CD14-positive monocyte (primary cell): ENCODE data around the gene ANO2. TPM values are rescaled to one million over a fixed set of nuclear protein-coding genes. Genes with fewer than 3 reads are reported as not detected.

Experiments
- DNase-seq, 3 donors: peaks; one replicate each; pipeline ENCODE4 v3.0.0-alpha.2; 2011 to 2022
- H2AFZ ChIP-seq: 2 replicates; pipeline ENCODE4 v1.6.0; 2012; ENCODE audit warnings: mild to moderate bottlenecking, low read depth, low read length, inconsistent platforms; ENCODE audit not compliant: insufficient read depth, poor library complexity, severe bottlenecking
- H3K27ac ChIP-seq, 2 donors: 1 replicate in 1 of 2; 2 replicates in 1 of 2; pipeline ENCODE4 v1.5.1; 2012 to 2013; ENCODE audit warnings: low read length in 2 of 2, control low read depth in 1 of 2, inconsistent platforms in 1 of 2, low read depth in 1 of 2, mild to moderate bottlenecking in 1 of 2
- H3K27me3 ChIP-seq, 2 donors: one replicate each; pipeline versions ENCODE4 v1.6.0 to v1.6.1; 2011 to 2013; ENCODE audit warnings: low read length in 2 of 2; ENCODE audit not compliant: control insufficient read depth in 2 of 2, insufficient read depth in 2 of 2
- H3K36me3 ChIP-seq, 2 donors: replicated peaks in 1 of 2; 1 replicate in 1 of 2; 2 replicates in 1 of 2; pipeline versions ENCODE4 v1.5.1 to v1.6.1; 2012 to 2013; ENCODE audit warnings: low read length in 2 of 2, control low read depth in 1 of 2, inconsistent platforms in 1 of 2, mild to moderate bottlenecking in 1 of 2; ENCODE audit not compliant: insufficient read depth in 2 of 2, control insufficient read depth in 1 of 2
- H3K4me1 ChIP-seq, 2 donors: 1 replicate in 1 of 2; 2 replicates in 1 of 2; pipeline versions ENCODE4 v1.5.1 to v1.6.1; 2012 to 2013; ENCODE audit warnings: low read length in 2 of 2, control low read depth in 1 of 2, inconsistent platforms in 1 of 2, mild to moderate bottlenecking in 1 of 2, moderate library complexity in 1 of 2; ENCODE audit not compliant: insufficient read depth in 2 of 2, control insufficient read depth in 1 of 2
- H3K4me2 ChIP-seq: replicated peaks from 2 replicates; pipeline ENCODE3; 2012; ENCODE audit warnings: low read length, moderate library complexity, mild to moderate bottlenecking; ENCODE audit not compliant: poor library complexity, severe bottlenecking; ENCODE audit errors: extremely low read depth
- H3K4me3 ChIP-seq, 3 experiments: fragments of 200-600 bp in 1 of 3; sonication (generic) in 1 of 3; replicated peaks in 1 of 3; 1 replicate in 2 of 3; 2 replicates in 1 of 3; pipeline ENCODE4 v1.5.1; 2011 to 2013; ENCODE audit warnings: low read length in 3 of 3, mild to moderate bottlenecking in 3 of 3, control low read depth in 2 of 3, low read depth in 2 of 3, inconsistent platforms in 1 of 3, moderate library complexity in 1 of 3
- H3K79me2 ChIP-seq: 2 replicates; pipeline ENCODE4 v1.6.0; 2012; ENCODE audit warnings: mild to moderate bottlenecking, control low read depth, inconsistent platforms, low read length, moderate library complexity; ENCODE audit not compliant: insufficient read depth
- H3K9ac ChIP-seq: 2 replicates; pipeline ENCODE4 v1.6.0; 2017; ENCODE audit warnings: low read length, mild to moderate bottlenecking; ENCODE audit not compliant: insufficient read depth, poor library complexity, severe bottlenecking
- H3K9me3 ChIP-seq, 2 donors: replicated peaks in 1 of 2; 1 replicate in 1 of 2; 2 replicates in 1 of 2; pipeline versions ENCODE4 v1.5.1 to v1.6.1; 2012 to 2013; ENCODE audit warnings: low read length in 2 of 2, control low read depth in 1 of 2; ENCODE audit not compliant: control insufficient read depth in 1 of 2, insufficient read depth in 1 of 2
- H4K20me1 ChIP-seq: 2 replicates; pipeline ENCODE4 v1.6.0; 2012; ENCODE audit warnings: mild to moderate bottlenecking, low read length, control low read depth, moderate library complexity; ENCODE audit not compliant: insufficient read depth
- H3K27ac Mint-ChIP-seq, 7 donors: one replicate each; pipeline ENCODE4 v1.8.0; 2020; ENCODE audit warnings: mild to moderate bottlenecking in 7 of 7, mixed read lengths in 7 of 7, moderate library complexity in 6 of 7, inconsistent platforms in 2 of 7
- H3K27me3 Mint-ChIP-seq, 3 donors: one replicate each; pipeline ENCODE4 v1.8.0; 2021 to 2022; ENCODE audit warnings: low read depth in 3 of 3, mild to moderate bottlenecking in 3 of 3, mixed read lengths in 3 of 3, moderate library complexity in 3 of 3, inconsistent platforms in 1 of 3
- H3K36me3 Mint-ChIP-seq, 2 donors: one replicate each; pipeline ENCODE4 v1.8.0; 2020; ENCODE audit warnings: mixed read lengths in 2 of 2, inconsistent platforms in 1 of 2, mild to moderate bottlenecking in 1 of 2
- H3K4me1 Mint-ChIP-seq: one replicate; pipeline ENCODE4 v1.8.0; 2020; ENCODE audit warnings: mild to moderate bottlenecking, mixed read lengths
- H3K4me3 Mint-ChIP-seq, 2 donors: one replicate each; pipeline ENCODE4 v1.8.0; 2020; ENCODE audit warnings: mild to moderate bottlenecking in 2 of 2, mixed read lengths in 2 of 2, moderate library complexity in 1 of 2
- H3K9me3 Mint-ChIP-seq, 7 donors: one replicate each; pipeline ENCODE4 v1.8.0; 2020 to 2022; ENCODE audit warnings: mixed read lengths in 7 of 7, mild to moderate bottlenecking in 6 of 7, moderate library complexity in 6 of 7, inconsistent platforms in 2 of 7
- CTCF ChIP-seq: fragments of 200-600 bp; IDR thresholded peaks from one replicate; pipeline ENCODE4 v1.8.0; 2022; ENCODE audit warnings: antibody characterized with exemption, mild to moderate bottlenecking
- WGBS: methylation state at CpG from one replicate; pipeline ENCODE4 v1.1.5; 2013; ENCODE audit warnings: missing lambda C conversion rate; ENCODE audit not compliant: insufficient coverage; 5-methylcytosine and 5-hydroxymethylcytosine counted together
- intact Hi-C, 2 donors: fragments of 100-400 bp; cut with micrococcal nuclease; formaldehyde crosslinking; loops; one replicate each; pipeline versions ENCODE4 v1.15.0 to v1.15.1; 2023
- polyA plus RNA-seq, 3 donors: library from polyadenylated mRNA; depleted of rRNA in 1 of 3; unstranded in 2 of 3; stranded (reverse) in 1 of 3; fragments of 300-500 nt in 2 of 3; fragments of >200 nt in 1 of 3; fragmentation: Illumina TruSeq in 2 of 3; gene quantifications; 1 replicate in 2 of 3; 2 replicates in 1 of 3; pipeline ENCODE4 v1.2.3, GENCODE V29; 2012 to 2021

The ANO2 gene
- polyA plus RNA-seq, 3 donors, result not detected

- H3K36me3 ChIP-seq, result no peaks in the 10 kb centered on the region
- no peaks in the 10 kb centered on the region for H4K20me1 ChIP-seq
- H3K79me2 ChIP-seq, result no peaks in the 10 kb centered on the region
- H3K4me3 ChIP-seq, result no peak overlapping the region
- no peak overlapping the region for H2AFZ ChIP-seq
- intact Hi-C loops, result no loop called here
- no peak overlapping the region for H3K27ac Mint-ChIP-seq
- no peak for DNase-seq
- H3K4me2 ChIP-seq, result no peak overlapping the region
- no peaks in the 10 kb centered on the region for H3K4me1 ChIP-seq
- no peak overlapping the region for H3K27ac ChIP-seq
- H3K9me3 ChIP-seq, result no peaks in the 10 kb centered on the region
- H3K27me3 ChIP-seq, result no peaks in the 10 kb centered on the region
- TF ChIP-seq CTCF, result no peak
- no peak overlapping the region for H3K4me3 Mint-ChIP-seq
- H3K9me3 Mint-ChIP-seq, result peaks cover 0 to 1% (median 0%) of the 10 kb centered on the region in 7 donors
- H3K9ac ChIP-seq, result no peak overlapping the region
- no peaks in the 10 kb centered on the region for H3K36me3 Mint-ChIP-seq
- no peaks in the 10 kb centered on the region for H3K4me1 Mint-ChIP-seq
- peaks cover 3 to 6% (median 5%) of the 10 kb centered on the region in 3 donors for H3K27me3 Mint-ChIP-seq
- WGBS, result 88% methylated on average over 4 of the region's 5 CpGs
Observed at GRCh38 chr12:5573390-5573789, 371.7 kb downstream of the ANO2 start.

GRCh38 chr12:5571115-5571514 is 373.9 kb downstream of the ANO2 start:
- Histone ChIP-seq H3K4me2 (no peak overlapping the region), H3K36me3 (no peaks in the 10 kb centered on the region), H3K27ac (no peak overlapping the region), H3K9ac (no peak overlapping the region), H3K27me3 (no peaks in the 10 kb centered on the region), H4K20me1 (no peaks in the 10 kb centered on the region), H3K4me3 (no peak overlapping the region), H3K79me2 (no peaks in the 10 kb centered on the region), H3K9me3 (no peaks in the 10 kb centered on the region), H2AFZ (no peak overlapping the region), H3K4me1 (no peaks in the 10 kb centered on the region)
- Mint-ChIP-seq H3K36me3 (no peaks in the 10 kb centered on the region), H3K9me3 (peaks cover 0 to 1% (median 0%) of the 10 kb centered on the region in 7 donors), H3K27ac (no peak overlapping the region), H3K4me1 (no peaks in the 10 kb centered on the region), H3K4me3 (no peak overlapping the region), H3K27me3 (peaks cover 6 to 10% (median 9%) of the 10 kb centered on the region in 3 donors)
- no peak for TF ChIP-seq CTCF
- no peak for DNase-seq
- 82% methylated on average over 12 of the region's 13 CpGs for WGBS
- intact Hi-C loops, result no loop called here
